Cortex of kidney (tissue), 1 donor: ENCODE measurements around the gene PCDHGC5.

Experiments used
- DNase-seq: peaks from one replicate; lab custom pipeline; 2025; lab: John Stamatoyannopoulos, UW

The PCDHGC5 gene

GRCh38 chr5:141533897-141534296 is 45.0 kb downstream of the PCDHGC5 start:
- no peak for DNase-seq

GRCh38 chr5:141534492-141535213 is 45.8 kb downstream of the PCDHGC5 start:
- DNase-seq: no peak
